ENCODE results near the gene DOCK8.

DOCK8 gene

DNA sequence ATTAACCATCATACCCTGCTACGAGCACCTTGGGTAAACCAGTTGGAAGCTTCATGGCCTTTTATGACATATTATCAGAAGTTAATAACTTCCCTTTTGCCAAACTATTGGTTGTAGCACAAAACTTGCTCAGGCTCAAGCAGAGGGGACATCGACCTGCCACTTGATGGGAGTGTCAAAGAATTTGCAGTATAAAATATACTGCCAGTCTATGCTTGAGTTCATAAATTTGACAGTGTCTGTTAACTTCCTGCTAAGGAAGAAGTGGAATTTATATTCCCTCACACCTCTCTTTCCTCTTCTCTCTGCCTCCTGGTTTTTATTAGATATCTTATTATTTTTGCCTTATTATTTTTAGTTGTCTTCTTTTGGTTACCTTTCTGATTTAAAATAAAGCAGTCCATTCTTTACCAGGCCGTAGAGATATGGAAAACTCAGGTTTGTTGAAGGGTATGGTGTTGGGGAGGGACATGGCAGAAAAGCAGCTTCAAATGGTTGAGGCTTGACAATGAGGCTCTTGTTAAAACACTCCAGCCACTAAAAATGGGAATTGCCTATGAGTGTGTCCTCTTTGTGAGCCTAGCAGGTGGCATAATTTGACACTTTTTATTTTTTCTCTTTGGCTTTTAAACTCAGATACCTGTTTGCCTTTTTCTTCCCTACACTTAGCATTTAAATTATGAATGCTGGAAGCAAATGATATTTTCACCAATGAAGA lies 298.0 kb downstream of the DOCK8 start:
- DNase-seq: no peak
